Measurements from ENCODE around the gene ERO1B. TPM values are rescaled to one million over a fixed set of nuclear protein-coding genes. Genes with fewer than 3 reads are reported as not detected.
A peak's percentile ranks its signal among the peaks of the same experiment; 100 is the strongest.
"Not testable (repeated sequence)": the region's sequence is repeated elsewhere in the genome, so short reads cannot be mapped to it uniquely, and the experiment has no call there.

ERO1B gene
- total RNA-seq, 6 donors from 2014 or later: 4.1 to 14.5 (median 6.8) TPM

- WGBS, 2 donors: 87 to 92% methylated on average over 2 of the region's 2 CpGs
- TF ChIP-seq POLR2AphosphoS5 (IDR thresholded peaks at IDR 0.05): no peak
- TF ChIP-seq POLR2A (IDR thresholded peaks at IDR 0.05): no peak
- no peak for TF ChIP-seq EP300 (IDR thresholded peaks at IDR 0.05)
- no peak for TF ChIP-seq CTCF (IDR thresholded peaks at IDR 0.05)
- no peaks in the 10 kb centered on the region for H3K9me3 ChIP-seq
- no peak for DNase-seq
- no peak overlapping the region for H3K4me3 ChIP-seq
- H3K36me3 ChIP-seq: no peaks in the 10 kb centered on the region
- H3K27ac ChIP-seq: no peak overlapping the region
- H3K4me1 ChIP-seq: no peaks in the 10 kb centered on the region
- H3K27me3 ChIP-seq: no peaks in the 10 kb centered on the region
- no peak for ATAC-seq (ENCODE audit: low FRiP score in 2 of 2)
Measured at GRCh38 chr1:236316437-236316836, 34.7 kb upstream of the ERO1B start.

- Histone ChIP-seq H3K4me3 (no peak overlapping the region), H3K9me3 (no peaks in the 10 kb centered on the region), H3K4me1 (no peaks in the 10 kb centered on the region), H3K36me3 (no peaks in the 10 kb centered on the region), H3K27me3 (no peaks in the 10 kb centered on the region), H3K27ac (no peak overlapping the region)
- ATAC-seq (ENCODE audit: low FRiP score in 2 of 2) (no peak), DNase-seq (no peak)
- WGBS, 2 donors: 57 to 92% methylated on average over 2 of the region's 2 CpGs
- TF ChIP-seq EP300 (IDR thresholded peaks at IDR 0.05): no peak
- TF ChIP-seq CTCF (IDR thresholded peaks at IDR 0.05): no peak
- no peak for TF ChIP-seq POLR2A (IDR thresholded peaks at IDR 0.05)
- TF ChIP-seq POLR2AphosphoS5 (IDR thresholded peaks at IDR 0.05): no peak
Measured at GRCh38 chr1:236315518-236315917, 33.8 kb upstream of the ERO1B start.

- H3K4me3 ChIP-seq: no peak overlapping the region
- peak in 1 of 2 donors; percentile 24 for DNase-seq
- no peaks in the 10 kb centered on the region for H3K36me3 ChIP-seq
- ATAC-seq (ENCODE audit: low FRiP score in 2 of 2): no peak
- no peaks in the 10 kb centered on the region for H3K4me1 ChIP-seq
- no peak overlapping the region for H3K27ac ChIP-seq
- no peak for TF ChIP-seq POLR2AphosphoS5 (IDR thresholded peaks at IDR 0.05)
- TF ChIP-seq POLR2A (IDR thresholded peaks at IDR 0.05): no peak
- TF ChIP-seq CTCF (IDR thresholded peaks at IDR 0.05): no peak
- no peak for TF ChIP-seq EP300 (IDR thresholded peaks at IDR 0.05)
- H3K9me3 ChIP-seq: no peaks in the 10 kb centered on the region
- WGBS, 2 donors: 89 to 95% methylated on average over 10 of the region's 10 CpGs
- no peaks in the 10 kb centered on the region for H3K27me3 ChIP-seq
Measured at GRCh38 chr1:236315092-236315491, 33.3 kb upstream of the ERO1B start.

GRCh38 chr1:236314050-236314449 is 32.3 kb upstream of the ERO1B start:
- not testable (repeated sequence) for H3K9me3 ChIP-seq; H3K4me3 ChIP-seq; H3K27me3 ChIP-seq; ATAC-seq (ENCODE audit: low FRiP score in 2 of 2); H3K4me1 ChIP-seq; DNase-seq; H3K27ac ChIP-seq; H3K36me3 ChIP-seq
- WGBS, 2 donors: 86 to 90% methylated on average over 5 of the region's 5 CpGs

- no peaks in the 10 kb centered on the region for H3K9me3 ChIP-seq
- no peak for TF ChIP-seq POLR2AphosphoS5 (IDR thresholded peaks at IDR 0.05)
- TF ChIP-seq CTCF (IDR thresholded peaks at IDR 0.05): no peak
- TF ChIP-seq EP300 (IDR thresholded peaks at IDR 0.05): no peak
- no peak for TF ChIP-seq POLR2A (IDR thresholded peaks at IDR 0.05)
- no peak for ATAC-seq (ENCODE audit: low FRiP score in 2 of 2)
- no peak overlapping the region for H3K4me3 ChIP-seq
- no peaks in the 10 kb centered on the region for H3K27me3 ChIP-seq
- H3K27ac ChIP-seq: no peak overlapping the region
- H3K4me1 ChIP-seq: no peaks in the 10 kb centered on the region
- WGBS, 2 donors: 78 to 87% methylated on average over 2 of the region's 2 CpGs
- DNase-seq: no peak
- H3K36me3 ChIP-seq: no peaks in the 10 kb centered on the region
Measured at GRCh38 chr1:236313427-236313826, 31.7 kb upstream of the ERO1B start.

Measured in upper lobe of left lung (tissue), 6 donors.